CD14-positive monocyte (primary cell): ENCODE measurements around the gene SLC25A26. TPM values are rescaled to one million over a fixed set of nuclear protein-coding genes. Genes with fewer than 3 reads are reported as not detected.

Experiments
- DNase-seq, 3 donors: peaks; one replicate each; pipeline ENCODE4 v3.0.0-alpha.2; 2011 to 2022
- H2AFZ ChIP-seq: 2 replicates; pipeline ENCODE4 v1.6.0; 2012; ENCODE audit warnings: mild to moderate bottlenecking, low read depth, low read length, inconsistent platforms; ENCODE audit not compliant: insufficient read depth, poor library complexity, severe bottlenecking
- H3K27ac ChIP-seq, 2 donors: 1 replicate in 1 of 2; 2 replicates in 1 of 2; pipeline ENCODE4 v1.5.1; 2012 to 2013; ENCODE audit warnings: low read length in 2 of 2, control low read depth in 1 of 2, inconsistent platforms in 1 of 2, low read depth in 1 of 2, mild to moderate bottlenecking in 1 of 2
- H3K27me3 ChIP-seq, 2 donors: one replicate each; pipeline versions ENCODE4 v1.6.0 to v1.6.1; 2011 to 2013; ENCODE audit warnings: low read length in 2 of 2; ENCODE audit not compliant: control insufficient read depth in 2 of 2, insufficient read depth in 2 of 2
- H3K36me3 ChIP-seq, 2 donors: replicated peaks in 1 of 2; 1 replicate in 1 of 2; 2 replicates in 1 of 2; pipeline versions ENCODE4 v1.5.1 to v1.6.1; 2012 to 2013; ENCODE audit warnings: low read length in 2 of 2, control low read depth in 1 of 2, inconsistent platforms in 1 of 2, mild to moderate bottlenecking in 1 of 2; ENCODE audit not compliant: insufficient read depth in 2 of 2, control insufficient read depth in 1 of 2
- H3K4me1 ChIP-seq, 2 donors: 1 replicate in 1 of 2; 2 replicates in 1 of 2; pipeline versions ENCODE4 v1.5.1 to v1.6.1; 2012 to 2013; ENCODE audit warnings: low read length in 2 of 2, control low read depth in 1 of 2, inconsistent platforms in 1 of 2, mild to moderate bottlenecking in 1 of 2, moderate library complexity in 1 of 2; ENCODE audit not compliant: insufficient read depth in 2 of 2, control insufficient read depth in 1 of 2
- H3K4me2 ChIP-seq: replicated peaks from 2 replicates; pipeline ENCODE3; 2012; ENCODE audit warnings: low read length, moderate library complexity, mild to moderate bottlenecking; ENCODE audit not compliant: poor library complexity, severe bottlenecking; ENCODE audit errors: extremely low read depth
- H3K4me3 ChIP-seq, 3 experiments: fragments of 200-600 bp in 1 of 3; sonication (generic) in 1 of 3; replicated peaks in 1 of 3; 1 replicate in 2 of 3; 2 replicates in 1 of 3; pipeline ENCODE4 v1.5.1; 2011 to 2013; ENCODE audit warnings: low read length in 3 of 3, mild to moderate bottlenecking in 3 of 3, control low read depth in 2 of 3, low read depth in 2 of 3, inconsistent platforms in 1 of 3, moderate library complexity in 1 of 3
- H3K79me2 ChIP-seq: 2 replicates; pipeline ENCODE4 v1.6.0; 2012; ENCODE audit warnings: mild to moderate bottlenecking, control low read depth, inconsistent platforms, low read length, moderate library complexity; ENCODE audit not compliant: insufficient read depth
- H3K9ac ChIP-seq: 2 replicates; pipeline ENCODE4 v1.6.0; 2017; ENCODE audit warnings: low read length, mild to moderate bottlenecking; ENCODE audit not compliant: insufficient read depth, poor library complexity, severe bottlenecking
- H3K9me3 ChIP-seq, 2 donors: replicated peaks in 1 of 2; 1 replicate in 1 of 2; 2 replicates in 1 of 2; pipeline versions ENCODE4 v1.5.1 to v1.6.1; 2012 to 2013; ENCODE audit warnings: low read length in 2 of 2, control low read depth in 1 of 2; ENCODE audit not compliant: control insufficient read depth in 1 of 2, insufficient read depth in 1 of 2
- H4K20me1 ChIP-seq: 2 replicates; pipeline ENCODE4 v1.6.0; 2012; ENCODE audit warnings: mild to moderate bottlenecking, low read length, control low read depth, moderate library complexity; ENCODE audit not compliant: insufficient read depth
- H3K27ac Mint-ChIP-seq, 7 donors: one replicate each; pipeline ENCODE4 v1.8.0; 2020; ENCODE audit warnings: mild to moderate bottlenecking in 7 of 7, mixed read lengths in 7 of 7, moderate library complexity in 6 of 7, inconsistent platforms in 2 of 7
- H3K27me3 Mint-ChIP-seq, 3 donors: one replicate each; pipeline ENCODE4 v1.8.0; 2021 to 2022; ENCODE audit warnings: low read depth in 3 of 3, mild to moderate bottlenecking in 3 of 3, mixed read lengths in 3 of 3, moderate library complexity in 3 of 3, inconsistent platforms in 1 of 3
- H3K36me3 Mint-ChIP-seq, 2 donors: one replicate each; pipeline ENCODE4 v1.8.0; 2020; ENCODE audit warnings: mixed read lengths in 2 of 2, inconsistent platforms in 1 of 2, mild to moderate bottlenecking in 1 of 2
- H3K4me1 Mint-ChIP-seq: one replicate; pipeline ENCODE4 v1.8.0; 2020; ENCODE audit warnings: mild to moderate bottlenecking, mixed read lengths
- H3K4me3 Mint-ChIP-seq, 2 donors: one replicate each; pipeline ENCODE4 v1.8.0; 2020; ENCODE audit warnings: mild to moderate bottlenecking in 2 of 2, mixed read lengths in 2 of 2, moderate library complexity in 1 of 2
- H3K9me3 Mint-ChIP-seq, 7 donors: one replicate each; pipeline ENCODE4 v1.8.0; 2020 to 2022; ENCODE audit warnings: mixed read lengths in 7 of 7, mild to moderate bottlenecking in 6 of 7, moderate library complexity in 6 of 7, inconsistent platforms in 2 of 7
- CTCF ChIP-seq: fragments of 200-600 bp; IDR thresholded peaks from one replicate; pipeline ENCODE4 v1.8.0; 2022; ENCODE audit warnings: antibody characterized with exemption, mild to moderate bottlenecking
- WGBS: methylation state at CpG from one replicate; pipeline ENCODE4 v1.1.5; 2013; ENCODE audit warnings: missing lambda C conversion rate; ENCODE audit not compliant: insufficient coverage; 5-methylcytosine and 5-hydroxymethylcytosine counted together
- intact Hi-C, 2 donors: fragments of 100-400 bp; cut with micrococcal nuclease; formaldehyde crosslinking; loops; one replicate each; pipeline versions ENCODE4 v1.15.0 to v1.15.1; 2023
- polyA plus RNA-seq, 3 donors: library from polyadenylated mRNA; depleted of rRNA in 1 of 3; unstranded in 2 of 3; stranded (reverse) in 1 of 3; fragments of 300-500 nt in 2 of 3; fragments of >200 nt in 1 of 3; fragmentation: Illumina TruSeq in 2 of 3; gene quantifications; 1 replicate in 2 of 3; 2 replicates in 1 of 3; pipeline ENCODE4 v1.2.3, GENCODE V29; 2012 to 2021

The SLC25A26 gene
- polyA plus RNA-seq, 3 donors, result 11.6 to 23.0 (median 14.4) TPM

- Mint-ChIP-seq H3K4me1 (no peaks in the 10 kb centered on the region), H3K36me3 (peaks cover 9 to 13% of the 10 kb centered on the region in 2 donors), H3K9me3 (peaks cover 0 to 2% (median 0%) of the 10 kb centered on the region in 7 donors), H3K27me3 (peaks cover 0 to 3% (median 0%) of the 10 kb centered on the region in 3 donors), H3K4me3 (no peak overlapping the region), H3K27ac (no peak overlapping the region)
- Histone ChIP-seq H3K27ac (no peak overlapping the region), H3K9ac (no peak overlapping the region), H3K4me3 (no peak overlapping the region), H3K27me3 (no peaks in the 10 kb centered on the region), H3K9me3 (no peaks in the 10 kb centered on the region), H3K79me2 (no peaks in the 10 kb centered on the region), H2AFZ (no peak overlapping the region), H3K36me3 (no peaks in the 10 kb centered on the region), H3K4me1 (no peaks in the 10 kb centered on the region), H4K20me1 (no peaks in the 10 kb centered on the region), H3K4me2 (no peak overlapping the region)
- intact Hi-C loops, result no loop called here
- no peak for DNase-seq
- TF ChIP-seq CTCF, result no peak
- WGBS, result 97% methylated on average over 3 of the region's 8 CpGs
These were observed 190.7 kb downstream of the SLC25A26 start for GRCh38 chr3:66411474-66411873.

GRCh38 chr3:66411961-66412887 is 191.4 kb downstream of the SLC25A26 start:
- H3K27me3 ChIP-seq, result no peaks in the 10 kb centered on the region
- no peaks in the 10 kb centered on the region for H3K4me1 Mint-ChIP-seq
- peaks cover 0 to 1% (median 0%) of the 10 kb centered on the region in 3 donors for H3K27me3 Mint-ChIP-seq
- peaks cover 9 to 13% of the 10 kb centered on the region in 2 donors for H3K36me3 Mint-ChIP-seq
- H3K9ac ChIP-seq, result no peak overlapping the region
- H3K79me2 ChIP-seq, result no peaks in the 10 kb centered on the region
- no peak overlapping the region for H3K4me3 ChIP-seq
- intact Hi-C loops, result no loop called here
- H3K27ac ChIP-seq, result no peak overlapping the region
- H3K9me3 Mint-ChIP-seq, result peaks cover 0 to 2% (median 0%) of the 10 kb centered on the region in 7 donors
- H3K9me3 ChIP-seq, result no peaks in the 10 kb centered on the region
- H3K4me1 ChIP-seq, result no peaks in the 10 kb centered on the region
- H3K4me3 Mint-ChIP-seq, result no peak overlapping the region
- peak overlapping the region in 1 of 7 donors; percentile 66 for H3K27ac Mint-ChIP-seq
- no peak for DNase-seq
- WGBS, result 91% methylated on average over 10 of the region's 24 CpGs
- H2AFZ ChIP-seq, result no peak overlapping the region
- H3K4me2 ChIP-seq, result no peak overlapping the region
- H4K20me1 ChIP-seq, result no peaks in the 10 kb centered on the region
- H3K36me3 ChIP-seq, result no peaks in the 10 kb centered on the region
- TF ChIP-seq CTCF, result no peak
